ENCODE results near the gene CD38.
"Not testable (repeated sequence)": the region's sequence is repeated elsewhere in the genome, so short reads cannot be mapped to it uniquely, and the experiment has no call there.

GRCh38 chr4:15802497-15802896 lies 24.4 kb downstream of the CD38 start:
- TF ChIP-seq CTCF (IDR thresholded peaks at IDR 0.05; ENCODE audit: low read depth, low read length, missing input control); MAX (IDR thresholded peaks at IDR 0.05); YY1 (IDR thresholded peaks at IDR 0.05); TAF1 (conservative IDR thresholded peaks at IDR 0.05); GABPA (IDR thresholded peaks at IDR 0.05 in 1 of 2, conservative IDR thresholded peaks at IDR 0.05 in 1 of 2); SP1 (IDR thresholded peaks at IDR 0.05); JUND (IDR thresholded peaks at IDR 0.05); EGR1 (IDR thresholded peaks at IDR 0.05; ENCODE audit: low read depth in 2 of 2); RAD21 (IDR thresholded peaks at IDR 0.05); ZBTB33 (IDR thresholded peaks at IDR 0.05); RXRA (IDR thresholded peaks at IDR 0.05); REST (IDR thresholded peaks at IDR 0.05): not testable (repeated sequence)
